IMR-90 (cell line): ENCODE measurements around the gene RASL11B.

ENCODE experiments used
- BHLHE40 ChIP-seq: fragments of 150-350 bp; IDR thresholded peaks from 2 replicates; pipeline ENCODE4 v1.6.1; 2016; ENCODE audit warnings: mild to moderate bottlenecking, low read depth, low read length
- CEBPB ChIP-seq: IDR thresholded peaks from 2 replicates; pipeline ENCODE4 v1.6.1; 2012; ENCODE audit warnings: low read depth, low read length, improper control_type of control experiment
- CHD1 ChIP-seq: IDR thresholded peaks from 2 replicates; pipeline ENCODE4 v1.6.1; 2012; ENCODE audit warnings: low read depth, low read length, improper control_type of control experiment
- CTCF ChIP-seq: conservative IDR thresholded peaks from 2 replicates; pipeline ENCODE4 v1.5.1; 2012; ENCODE audit warnings: mild to moderate bottlenecking, low read depth, low read length, improper control_type of control experiment
- ELK1 ChIP-seq: fragments of 150-350 bp; IDR thresholded peaks from 2 replicates; pipeline ENCODE4 v1.6.1; 2016; ENCODE audit warnings: low read depth, mild to moderate bottlenecking, low read length, moderate library complexity, borderline replicate concordance
- POLR2A ChIP-seq: IDR thresholded peaks from 2 replicates; pipeline ENCODE4 v1.6.1; 2012; ENCODE audit warnings: mild to moderate bottlenecking, low read depth, low read length
- RAD21 ChIP-seq: IDR thresholded peaks from 2 replicates; pipeline ENCODE4 v1.6.1; 2012; ENCODE audit warnings: low read length, improper control_type of control experiment
- RFX5 ChIP-seq: IDR thresholded peaks from 2 replicates; pipeline ENCODE4 v1.8.0; 2012; ENCODE audit warnings: low read depth, mild to moderate bottlenecking, low read length, moderate library complexity
- USF2 ChIP-seq: fragments of 150-350 bp; IDR thresholded peaks from 2 replicates; pipeline ENCODE4 v1.6.1; 2017; ENCODE audit warnings: mild to moderate bottlenecking, antibody characterized with exemption, low read length, low read depth

- TF ChIP-seq CTCF (no peak), ELK1 (no peak), POLR2A (no peak), RAD21 (no peak), CEBPB (no peak), RFX5 (no peak), BHLHE40 (no peak), USF2 (no peak), CHD1 (no peak)
These were observed 14.9 kb downstream of the RASL11B start for GRCh38 chr4:52877036-52877435.
